ENCODE results near the gene RHOBTB1.
"Not testable (repeated sequence)": the region's sequence is repeated elsewhere in the genome, so short reads cannot be mapped to it uniquely, and the experiment has no call there.

RHOBTB1 gene

DNA sequence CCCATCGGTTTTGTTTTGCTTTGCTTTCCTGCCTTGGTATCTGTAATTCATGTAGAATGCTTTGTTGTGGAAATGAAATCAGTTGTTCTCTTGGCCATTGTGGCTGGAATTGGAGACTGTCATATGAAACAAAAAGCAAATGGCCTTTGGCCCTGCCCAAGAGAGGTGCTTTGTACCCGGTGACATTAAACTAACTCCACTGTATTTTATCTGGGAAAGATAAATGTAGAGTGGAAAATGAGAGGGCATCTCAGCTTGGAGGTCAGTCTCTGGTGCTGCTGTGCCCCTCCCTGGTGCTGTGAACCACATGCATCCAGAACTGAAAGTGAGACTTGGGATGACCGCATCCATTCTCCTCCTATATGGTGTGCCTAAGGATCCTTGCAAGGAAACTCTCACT is 90.3 kb downstream of the RHOBTB1 start:
- no peak for DNase-seq

DNA sequence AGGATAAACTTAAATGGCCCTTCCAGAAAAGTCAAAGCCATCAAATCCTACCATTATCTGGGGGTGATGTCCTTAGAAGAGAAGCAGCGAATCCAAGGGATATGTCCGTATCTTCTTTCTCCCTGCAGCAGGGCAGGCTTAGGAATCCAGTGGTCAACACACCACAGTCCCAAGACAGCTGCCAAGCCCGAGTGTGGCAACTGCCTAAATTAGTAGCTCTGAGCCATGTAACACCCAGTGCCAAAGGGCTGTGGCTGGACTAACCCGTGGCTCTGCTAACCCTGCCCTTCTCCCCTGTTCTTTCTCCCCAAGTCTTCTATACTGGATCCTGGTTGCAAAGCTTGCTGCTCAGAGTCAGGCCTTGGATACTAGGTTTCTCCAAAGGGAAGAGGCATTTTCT is 90.9 kb downstream of the RHOBTB1 start:
- DNase-seq: no peak

DNA sequence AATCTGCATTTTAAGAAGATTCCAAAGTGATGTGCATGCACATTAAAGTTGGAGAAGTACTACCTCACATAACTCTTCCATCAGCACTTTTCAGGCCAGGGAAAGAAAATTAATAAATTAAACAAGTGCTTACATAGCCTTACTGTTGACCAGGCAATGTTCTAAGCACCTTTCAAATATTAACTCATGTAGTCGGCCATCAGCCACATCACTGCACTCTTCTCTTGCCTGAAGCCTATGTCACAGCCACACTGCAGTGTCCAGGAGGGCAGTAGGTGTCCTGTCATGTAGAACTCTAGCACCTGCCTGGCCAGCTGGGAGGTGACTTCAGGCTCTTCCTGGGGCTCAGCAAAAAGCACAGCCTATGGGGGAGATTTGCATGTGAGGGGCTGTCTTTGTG is 94.2 kb downstream of the RHOBTB1 start:
- no peak for DNase-seq

DNA sequence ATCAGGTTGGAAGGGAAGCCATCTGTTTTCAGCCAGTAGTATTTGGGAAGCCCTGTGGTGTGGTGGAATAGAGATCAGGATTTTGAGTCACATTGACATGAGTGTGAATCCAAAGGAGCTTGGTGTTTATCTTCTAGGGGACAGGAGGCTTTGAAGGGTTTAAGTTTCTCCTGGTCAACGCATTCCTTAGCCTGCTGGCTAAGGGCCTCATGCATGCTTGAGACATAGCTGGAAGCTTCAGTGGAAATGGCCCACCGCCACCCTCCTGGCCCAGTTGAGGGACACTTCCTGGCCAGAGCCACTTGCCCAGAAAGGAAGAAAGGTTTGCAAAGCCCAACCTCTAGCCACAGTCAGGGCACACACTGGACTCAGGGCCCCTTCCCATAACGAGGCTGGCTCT is 94.8 kb downstream of the RHOBTB1 start:
- DNase-seq: no peak

DNA sequence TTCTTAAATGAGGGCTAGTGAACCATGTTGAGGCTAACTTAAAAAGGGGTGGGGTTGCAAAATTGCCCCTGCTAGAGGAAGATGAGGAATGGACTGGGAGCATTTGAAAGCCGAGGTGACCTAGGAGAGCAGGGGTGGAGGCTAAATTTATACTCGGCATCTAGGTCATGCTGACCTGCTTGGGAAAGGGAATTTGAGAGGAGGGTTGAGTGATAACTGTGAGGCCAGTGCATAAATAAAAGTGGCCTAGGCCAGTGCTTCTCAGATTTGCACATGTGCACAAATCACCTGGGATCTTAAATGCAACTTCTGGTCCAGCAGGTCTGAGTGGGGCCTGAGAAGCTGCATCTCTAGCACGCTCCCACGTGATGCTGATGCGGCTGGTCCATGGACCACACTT is 95.3 kb downstream of the RHOBTB1 start:
- DNase-seq: no peak

DNA sequence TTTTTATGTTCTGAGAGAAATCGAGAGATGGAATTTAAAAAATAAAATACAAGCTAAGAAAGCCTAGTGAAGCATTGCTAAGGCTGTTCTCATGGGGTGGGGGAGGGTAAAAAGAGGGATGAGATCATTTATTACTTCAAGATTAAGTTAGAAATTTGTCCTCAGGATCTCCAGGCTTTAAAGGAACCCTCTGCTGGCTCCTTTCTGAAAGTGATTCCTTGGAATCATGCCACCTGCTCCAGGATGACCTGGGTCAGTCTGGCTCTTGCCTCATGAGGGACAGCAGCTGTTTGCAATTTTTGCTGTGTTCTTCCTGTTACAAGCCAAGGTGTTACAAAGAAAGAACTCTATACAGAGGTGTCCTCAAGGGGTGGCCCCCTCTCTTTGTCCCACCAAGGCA is 95.9 kb downstream of the RHOBTB1 start:
- no peak for DNase-seq

DNA sequence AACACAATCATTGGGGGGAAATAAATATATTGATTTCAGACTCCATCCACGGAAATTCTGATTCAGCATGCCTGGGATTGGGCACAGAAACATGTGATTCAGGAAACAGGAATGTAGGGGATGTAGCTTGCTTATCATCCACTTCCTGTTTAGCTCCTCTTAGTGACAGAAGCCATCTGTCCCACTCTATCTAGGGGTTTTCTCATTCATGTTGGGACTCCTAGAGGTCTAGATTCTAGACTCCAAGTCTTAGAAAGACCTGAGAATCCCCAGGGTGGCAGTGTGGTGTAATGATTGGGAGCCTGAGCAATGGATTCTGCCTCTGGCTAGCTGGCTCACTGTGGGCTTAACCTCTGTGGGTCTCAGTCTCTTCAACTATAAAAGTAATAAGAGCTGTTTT is 97.8 kb downstream of the RHOBTB1 start:
- DNase-seq: no peak

DNA sequence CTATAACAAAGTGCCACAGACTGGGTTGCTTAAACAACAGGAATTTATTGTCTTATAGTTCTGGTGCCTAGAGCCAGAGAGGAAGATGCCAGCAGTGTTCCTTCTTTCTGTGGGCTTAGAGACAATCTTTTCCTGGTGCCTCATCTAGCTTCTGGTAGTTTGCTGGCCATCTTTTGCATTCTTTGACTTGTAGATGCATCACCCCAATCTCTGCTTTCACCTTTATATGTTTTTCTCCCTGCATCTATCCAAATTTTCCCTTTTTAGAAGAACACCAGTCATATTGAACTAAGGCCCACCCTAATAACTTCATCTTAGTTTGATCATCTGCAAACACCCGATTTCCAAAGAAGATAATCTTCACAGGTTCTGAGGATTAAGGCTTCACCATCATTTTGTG is 98.9 kb downstream of the RHOBTB1 start:
- DNase-seq: no peak

DNA sequence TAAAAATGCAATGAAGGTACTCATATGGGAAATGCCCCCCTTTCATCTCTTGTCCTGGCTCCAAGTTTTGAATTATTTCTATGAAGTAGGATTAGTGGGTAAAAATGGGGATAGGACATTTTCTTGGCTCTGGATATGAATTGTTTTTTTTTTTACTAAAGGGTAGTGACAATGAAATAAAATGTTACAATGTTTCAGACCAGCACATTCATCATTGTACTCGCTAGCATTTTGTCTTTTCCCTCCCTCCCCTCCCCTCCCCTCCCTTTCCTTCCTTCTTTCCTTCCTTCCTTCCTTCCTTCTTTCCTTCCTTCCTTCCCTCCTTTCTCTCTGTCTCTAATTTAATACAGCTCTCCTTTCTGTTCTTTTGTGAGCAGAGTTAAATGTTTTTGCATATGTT is 101.3 kb downstream of the RHOBTB1 start:
- DNase-seq: no peak

DNA sequence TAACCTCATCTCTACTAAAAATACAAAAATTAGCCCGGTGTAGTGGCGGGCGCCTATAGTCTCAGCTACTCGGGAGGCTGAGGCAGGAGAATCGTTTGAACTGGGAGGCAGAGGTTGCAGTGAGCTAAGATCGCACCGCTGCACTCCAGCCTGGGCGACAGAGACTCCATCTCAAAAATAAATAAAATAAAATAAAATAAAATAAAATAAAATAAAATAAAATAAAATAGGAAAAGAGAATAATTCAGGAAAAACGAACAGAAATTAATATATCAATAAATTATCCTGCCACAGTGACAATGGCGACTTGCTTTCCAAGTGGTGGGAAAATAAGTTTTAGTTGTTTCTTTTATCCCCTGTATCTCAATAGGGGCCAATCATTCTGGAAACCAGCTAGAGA is 102.8 kb downstream of the RHOBTB1 start:
- not testable (repeated sequence) for DNase-seq

DNA sequence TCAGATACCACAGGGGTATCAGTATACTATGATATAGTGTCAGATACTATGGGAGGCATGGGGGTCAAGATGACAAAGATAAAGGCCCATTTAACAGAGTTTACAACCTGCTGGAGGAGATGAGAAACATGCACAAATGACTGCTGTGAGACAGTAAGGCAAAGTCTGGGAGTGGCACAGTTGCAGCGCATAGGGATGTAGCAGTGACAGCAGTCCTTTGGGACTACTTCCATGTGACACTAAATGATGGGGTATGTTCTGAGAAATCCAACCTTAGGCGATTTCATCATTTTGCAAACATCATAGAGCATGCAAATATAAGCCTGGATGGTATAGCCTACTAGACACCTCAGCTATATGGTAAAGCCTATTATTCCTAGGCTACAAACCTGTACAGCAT is 108.9 kb downstream of the RHOBTB1 start:
- DNase-seq: no peak

DNA sequence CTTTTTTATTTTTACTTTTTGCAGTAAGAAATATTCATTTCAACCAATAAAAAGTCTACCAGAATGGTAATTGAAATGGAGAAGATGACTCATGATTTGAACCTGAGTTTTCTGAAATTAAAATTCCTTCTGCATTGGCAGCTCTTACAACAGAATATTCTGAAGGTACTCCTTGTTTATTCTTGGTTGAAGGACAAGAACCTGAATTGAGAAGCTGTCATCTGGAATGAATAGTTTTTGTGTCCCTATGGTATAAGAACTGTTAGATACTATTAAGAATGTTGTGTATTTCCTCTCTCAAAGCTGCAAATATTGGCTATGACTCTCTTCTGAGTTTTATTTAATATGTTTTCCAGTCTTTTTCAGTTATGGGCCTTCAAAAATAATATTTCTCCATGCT is 109.6 kb downstream of the RHOBTB1 start:
- DNase-seq: no peak

DNA sequence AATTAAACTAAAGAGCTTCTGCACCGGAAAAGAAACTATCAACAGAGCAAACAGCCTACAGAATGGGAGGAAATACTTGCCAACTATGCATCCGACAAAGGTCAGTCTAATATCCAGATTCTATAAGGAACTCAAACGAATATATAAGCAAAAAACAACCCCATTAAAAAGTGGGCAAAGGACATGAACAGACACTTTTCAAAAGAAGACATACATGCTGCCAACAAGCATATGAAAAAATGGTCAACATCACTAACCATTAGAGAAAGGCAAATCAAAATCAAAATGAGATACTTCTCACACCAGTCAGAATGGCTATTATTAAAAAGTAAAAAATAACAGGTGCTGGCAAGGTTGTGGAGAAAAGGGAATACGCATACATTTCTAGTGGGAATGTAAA is 111.8 kb downstream of the RHOBTB1 start:
- DNase-seq: not testable (repeated sequence)

DNA sequence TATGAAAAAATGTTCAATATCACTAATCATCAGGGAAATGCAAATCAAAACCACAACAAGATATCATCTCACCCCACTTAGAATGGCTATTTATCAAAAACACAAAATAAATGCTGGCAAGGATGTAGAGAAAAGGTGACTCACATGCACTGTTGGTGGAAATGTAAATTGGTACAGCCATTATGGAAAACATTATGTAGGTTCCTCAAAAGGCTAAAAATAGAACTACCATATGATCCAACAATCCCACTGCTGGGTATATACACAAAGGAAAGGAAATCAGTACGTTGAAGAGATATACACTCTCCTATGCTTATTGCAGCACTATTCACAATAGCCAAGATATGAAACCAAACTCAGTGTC is 115.5 kb downstream of the RHOBTB1 start:
- no peak for DNase-seq

DNA sequence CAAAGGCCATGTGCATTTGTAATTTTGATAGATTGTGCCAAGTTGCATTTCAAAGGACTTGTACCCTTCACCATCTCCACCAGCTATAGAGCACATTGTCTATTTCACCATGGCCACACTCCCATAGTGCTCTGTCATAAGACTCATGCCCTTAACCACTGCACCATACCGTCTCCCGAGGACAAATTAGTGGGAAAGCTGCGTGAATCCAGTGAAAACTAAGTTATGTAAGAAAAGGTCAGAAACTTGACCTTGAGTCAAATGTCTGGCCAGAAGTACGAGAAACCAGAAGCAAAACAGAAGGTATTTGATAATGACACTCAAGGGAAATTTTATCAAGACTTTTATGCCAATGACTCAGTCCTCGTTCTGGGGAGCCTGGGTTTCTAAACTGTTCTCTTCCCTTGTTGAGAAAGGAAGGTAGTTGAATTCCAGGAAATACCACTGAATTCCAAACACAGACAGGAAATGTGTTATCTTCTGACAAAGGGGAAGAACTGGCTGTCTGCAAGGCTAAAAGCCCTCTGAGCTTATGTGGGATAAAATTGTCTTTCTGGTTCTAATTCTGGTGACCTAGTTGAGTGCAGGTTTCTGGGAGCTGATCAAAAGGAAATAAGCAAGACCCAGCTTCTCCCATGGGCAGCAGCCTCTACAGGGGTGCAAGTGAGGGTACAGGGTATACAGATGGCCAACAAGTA is 116.0 kb downstream of the RHOBTB1 start:
- no peak for DNase-seq

DNA sequence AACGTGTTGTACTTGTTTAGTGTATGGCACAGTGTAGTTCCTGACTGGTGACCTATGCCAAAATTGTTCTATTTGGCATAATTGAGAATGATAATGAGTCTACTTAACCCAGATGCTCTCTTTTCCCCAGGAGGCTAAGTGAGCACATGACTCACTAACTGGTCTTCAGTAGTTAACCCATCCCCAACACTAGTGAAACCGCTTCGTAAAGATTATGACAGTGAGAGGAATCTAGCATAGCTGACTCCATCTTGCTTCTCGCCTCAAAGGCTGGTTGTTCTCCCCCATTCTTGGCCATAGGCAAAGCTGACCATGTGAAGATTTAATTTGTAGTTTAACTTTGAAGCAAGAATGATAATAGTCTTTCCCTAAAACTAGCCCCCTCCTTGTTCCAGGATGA is 118.5 kb downstream of the RHOBTB1 start:
- DNase-seq: no peak

DNA sequence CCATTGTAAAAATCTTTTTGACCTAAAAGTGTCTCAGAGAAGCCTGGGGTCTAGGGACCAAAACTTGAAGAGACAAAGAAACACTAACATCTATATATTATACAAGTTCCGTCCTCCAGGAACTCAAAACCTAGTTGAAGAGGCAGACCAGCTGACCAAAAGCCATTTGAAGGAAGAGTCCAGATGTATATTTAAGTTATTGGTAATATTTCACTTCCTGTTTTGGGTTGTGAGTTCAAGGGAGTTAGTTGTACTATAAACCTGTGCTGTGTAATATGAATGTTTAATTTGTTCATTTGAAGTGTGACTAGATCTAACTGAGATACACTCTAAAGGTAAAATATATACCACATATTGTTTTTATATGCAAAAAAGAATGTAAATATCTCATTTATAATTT is 120.7 kb downstream of the RHOBTB1 start:
- no peak for DNase-seq

DNA sequence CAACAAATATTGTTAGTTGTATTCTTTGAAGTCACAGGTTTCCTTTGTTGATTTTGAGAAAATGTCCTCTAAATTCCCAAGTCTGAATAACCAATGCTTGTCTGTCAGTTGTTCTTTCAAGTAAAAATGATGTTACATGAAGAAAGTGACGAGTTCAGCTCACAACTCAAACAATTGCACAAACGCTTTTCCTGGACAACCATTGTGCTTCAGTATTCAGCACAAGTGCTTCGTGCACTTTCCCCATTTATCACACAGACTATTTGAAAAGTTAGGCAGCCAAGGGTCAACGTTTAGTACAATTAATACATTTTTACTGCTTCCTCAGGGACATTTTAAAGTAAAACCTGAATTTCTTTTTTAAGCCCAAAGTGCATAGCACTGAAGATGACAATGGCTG is 121.2 kb downstream of the RHOBTB1 start:
- no peak for DNase-seq

DNA sequence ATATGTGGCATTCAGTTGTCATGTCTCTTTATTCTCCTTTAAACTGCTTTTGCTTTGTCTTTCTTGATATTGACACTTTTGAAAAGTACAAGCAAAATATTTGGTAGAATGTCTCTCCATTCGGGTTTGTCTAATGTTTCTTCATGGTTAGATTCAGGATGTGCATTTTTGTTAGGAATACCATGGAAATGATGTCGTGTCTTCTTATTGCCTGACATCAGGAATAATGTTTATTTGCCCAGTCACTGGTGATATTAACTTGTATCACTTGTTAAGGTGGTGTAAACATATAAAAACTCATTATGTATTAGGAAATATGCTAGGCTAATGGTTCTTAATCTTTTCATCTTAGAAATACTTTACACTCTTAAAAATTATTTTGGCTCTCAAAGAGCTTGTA is 122.3 kb downstream of the RHOBTB1 start:
- no peak for DNase-seq

DNA sequence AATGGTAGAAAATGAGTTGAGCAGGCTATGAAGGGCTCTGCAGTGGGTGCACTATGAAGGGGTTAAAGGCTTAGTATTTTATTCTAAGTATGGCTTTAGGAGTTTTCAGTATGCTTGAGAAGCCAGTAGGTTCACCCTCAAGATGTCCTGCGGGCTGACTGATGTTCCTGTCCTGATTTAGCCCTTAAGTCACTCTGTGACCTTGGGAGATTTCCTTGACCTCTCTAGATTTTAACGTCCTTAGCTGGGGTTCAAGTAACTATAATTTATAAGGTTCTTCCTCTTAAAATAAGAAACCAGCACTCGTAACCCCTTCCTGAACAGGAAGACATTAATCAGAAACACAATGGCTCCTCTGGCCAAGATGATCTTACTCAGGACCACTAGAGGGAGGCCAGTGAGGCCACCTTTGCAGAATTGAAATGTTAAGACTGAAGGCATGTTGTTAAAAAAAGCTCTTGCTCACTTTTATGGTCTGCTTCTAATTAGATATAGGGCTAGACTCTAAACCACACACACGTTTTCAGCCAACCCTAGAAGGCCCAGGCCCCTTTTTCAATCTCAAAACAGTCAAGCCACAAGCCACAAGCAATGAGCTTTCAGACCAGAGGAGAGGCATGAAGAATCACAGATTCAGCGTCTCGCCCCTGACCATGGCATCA is 123.8 kb downstream of the RHOBTB1 start:
- DNase-seq: no peak
